HepG2 (cell line): ENCODE measurements around the gene RRBP1. TPM values are rescaled to one million over a fixed set of nuclear protein-coding genes. Genes with fewer than 3 reads are reported as not detected.

ENCODE experiments used
- AFF4 ChIP-seq: sonication (generic); formaldehyde crosslinking; IDR thresholded peaks from 2 replicates; pipeline ENCODE4 v1.4.0; 2020; ENCODE audit warnings: missing genetic modification reagents
- GFI1 ChIP-seq: sonication (generic); formaldehyde crosslinking; IDR thresholded peaks from 2 replicates; pipeline ENCODE4 v1.5.0; 2020; ENCODE audit warnings: missing genetic modification reagents, mild to moderate bottlenecking, borderline replicate concordance
- GZF1 ChIP-seq: sonication (generic); formaldehyde crosslinking; IDR thresholded peaks from 2 replicates; pipeline ENCODE4 v1.5.1; 2020; ENCODE audit warnings: mild to moderate bottlenecking, missing genetic modification reagents
- KDM2A ChIP-seq: sonication (generic); formaldehyde crosslinking; IDR thresholded peaks from 2 replicates; pipeline ENCODE4 v1.4.0; 2020; ENCODE audit warnings: low read depth, missing genetic modification reagents, borderline replicate concordance
- MIXL1 ChIP-seq: IDR thresholded peaks from 2 replicates; pipeline ENCODE4 v1.6.1; 2016
- NFYB ChIP-seq: sonication (generic); formaldehyde crosslinking; IDR thresholded peaks from 2 replicates; pipeline ENCODE4 v1.4.0; 2020; ENCODE audit warnings: missing genetic modification reagents
- NFYC ChIP-seq: IDR thresholded peaks from 2 replicates; pipeline ENCODE4 v1.6.1; 2016; ENCODE audit warnings: missing genetic modification reagents, missing compliant biosample characterization
- PHB2 ChIP-seq: fragments of 450-650 bp; IDR thresholded peaks from 2 replicates; pipeline ENCODE4 v1.6.1; 2018; ENCODE audit not compliant: partially characterized antibody
- RELA ChIP-seq: sonication (generic); formaldehyde crosslinking; IDR thresholded peaks from 2 replicates; pipeline ENCODE4 v1.4.0; 2020; ENCODE audit warnings: missing genetic modification reagents
- SOX5 ChIP-seq: IDR thresholded peaks from 2 replicates; pipeline ENCODE4 v1.6.1; 2016; ENCODE audit warnings: borderline replicate concordance
- SOX6 ChIP-seq, 2 experiments: fragments of 450-650 bp in 1 of 2; sonication (generic) in 1 of 2; formaldehyde crosslinking in 1 of 2; IDR thresholded peaks; 2 replicates each; pipeline versions ENCODE4 v1.4.0 to v1.6.1; 2017 to 2020; ENCODE audit warnings: antibody characterized with exemption in 1 of 2, mild to moderate bottlenecking in 1 of 2, missing genetic modification reagents in 1 of 2
- TBX3 ChIP-seq: fragments of 450-650 bp; IDR thresholded peaks from 2 replicates; pipeline ENCODE4 v1.6.1; 2017; ENCODE audit warnings: antibody characterized with exemption, mild to moderate bottlenecking, inconsistent platforms, borderline replicate concordance
- ZC3H13 ChIP-seq: sonication (generic); formaldehyde crosslinking; IDR thresholded peaks from 2 replicates; pipeline ENCODE4 v1.8.1; 2023; ENCODE audit warnings: mild to moderate bottlenecking, missing genetic modification reagents, moderate library complexity
- ZKSCAN8 ChIP-seq: IDR thresholded peaks from 2 replicates; pipeline ENCODE4 v1.6.1; 2016; ENCODE audit warnings: borderline replicate concordance, missing genetic modification reagents, missing compliant biosample characterization
- ZMAT3 ChIP-seq: sonication (generic); formaldehyde crosslinking; conservative IDR thresholded peaks from 2 replicates; pipeline ENCODE4 v1.7.0; 2021; ENCODE audit warnings: missing genetic modification reagents
- ZNF678 ChIP-seq: sonication (generic); formaldehyde crosslinking; IDR thresholded peaks from 2 replicates; pipeline ENCODE4 v1.4.0; 2020; ENCODE audit warnings: mild to moderate bottlenecking, missing genetic modification reagents
- ZNF800 ChIP-seq: sonication (generic); formaldehyde crosslinking; IDR thresholded peaks from 2 replicates; pipeline ENCODE4 v1.4.0; 2020; ENCODE audit warnings: missing genetic modification reagents
- ZSCAN30 ChIP-seq: sonication (generic); formaldehyde crosslinking; IDR thresholded peaks from 2 replicates; pipeline ENCODE4 v1.5.0; 2020; ENCODE audit warnings: mild to moderate bottlenecking, missing genetic modification reagents
- polyA plus RNA-seq, 8 experiments: library from polyadenylated mRNA; depleted of rRNA in 3 of 8; stranded (reverse) in 7 of 8; unstranded in 1 of 8; fragments of >200 nt; fragmentation: Illumina TruSeq in 4 of 8; extraction: Trizol in 4 of 8; gene quantifications; 2 replicates each; pipeline versions ENCODE4 v1.2.1 to v1.2.3, GENCODE V29; 2011 to 2016; ENCODE audit warnings: low read depth in 4 of 8, missing spikeins in 1 of 8, mixed read lengths in 1 of 8; ENCODE audit not compliant: insufficient read depth in 1 of 8
- total RNA-seq, 5 experiments: library from RNA; depleted of rRNA; stranded (reverse); fragments of >200 nt; fragmentation: Illumina TruSeq; extraction: Trizol; gene quantifications; 2 replicates each; pipeline ENCODE4 v1.2.3, GENCODE V29; 2016; ENCODE audit warnings: low read depth in 1 of 5
- TF ChIP-seq, protein P1 (sequence below): sonication (generic); formaldehyde crosslinking; IDR thresholded peaks from 2 replicates; pipeline ENCODE4 v1.5.1; 2020; ENCODE audit warnings: missing genetic modification reagents, mild to moderate bottlenecking, borderline replicate concordance
- TF ChIP-seq, protein P2 (sequence below): sonication (generic); formaldehyde crosslinking; conservative IDR thresholded peaks from 2 replicates; pipeline ENCODE4 v1.4.0; 2020; ENCODE audit warnings: missing genetic modification reagents

The RRBP1 gene
- total and polyA plus RNA-seq, 2 of the 13 experiments (the other 11 are each of a cell fraction or from before 2014, with no cell fraction given): 150 to 222 TPM

DNA sequence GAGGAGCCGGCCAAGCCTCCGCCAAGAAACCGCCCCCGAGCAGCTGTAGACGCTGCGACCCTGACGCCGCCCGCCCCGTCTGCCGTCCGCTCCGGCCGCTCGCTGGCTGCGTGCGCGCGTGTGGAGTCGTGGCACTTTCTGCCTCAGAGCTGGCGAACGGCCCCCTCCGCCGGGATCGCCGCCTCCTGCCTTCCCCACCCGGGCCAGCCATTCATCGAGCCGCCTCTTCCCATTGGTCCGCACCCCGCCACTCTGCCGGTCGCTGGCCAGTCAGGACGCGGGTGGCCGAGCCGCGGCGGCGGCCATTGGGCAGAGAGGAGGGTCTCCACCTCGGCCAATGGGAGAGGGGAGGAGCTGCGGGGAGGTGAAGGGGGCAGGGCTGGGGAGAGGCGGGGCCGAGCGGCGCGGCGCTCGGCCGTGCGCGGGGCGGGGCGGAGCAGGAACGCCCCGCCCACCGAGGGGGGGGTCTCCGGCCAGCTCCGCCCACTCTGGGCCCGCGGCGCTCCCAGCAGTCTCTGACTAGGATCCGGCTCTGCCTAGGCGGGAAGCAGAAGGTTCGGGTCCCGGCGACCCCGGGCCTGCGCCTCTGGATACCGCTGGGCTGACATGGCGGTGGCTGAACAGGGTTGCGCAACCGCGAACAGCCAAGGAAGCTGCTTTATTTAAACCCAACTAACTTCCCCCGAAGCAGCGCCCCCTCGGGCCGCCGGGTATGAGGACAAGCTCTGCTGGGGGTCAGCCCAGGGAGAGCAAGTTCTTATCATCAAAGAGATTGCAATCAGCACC is at the start of gene RRBP1 (continued):
- peak; percentile 59 for TF ChIP-seq MIXL1 (CRISPR knock-in tag)
- peak; percentile 94 for TF ChIP-seq NFYB (CRISPR knock-in tag)
- TF ChIP-seq, protein P1, sequence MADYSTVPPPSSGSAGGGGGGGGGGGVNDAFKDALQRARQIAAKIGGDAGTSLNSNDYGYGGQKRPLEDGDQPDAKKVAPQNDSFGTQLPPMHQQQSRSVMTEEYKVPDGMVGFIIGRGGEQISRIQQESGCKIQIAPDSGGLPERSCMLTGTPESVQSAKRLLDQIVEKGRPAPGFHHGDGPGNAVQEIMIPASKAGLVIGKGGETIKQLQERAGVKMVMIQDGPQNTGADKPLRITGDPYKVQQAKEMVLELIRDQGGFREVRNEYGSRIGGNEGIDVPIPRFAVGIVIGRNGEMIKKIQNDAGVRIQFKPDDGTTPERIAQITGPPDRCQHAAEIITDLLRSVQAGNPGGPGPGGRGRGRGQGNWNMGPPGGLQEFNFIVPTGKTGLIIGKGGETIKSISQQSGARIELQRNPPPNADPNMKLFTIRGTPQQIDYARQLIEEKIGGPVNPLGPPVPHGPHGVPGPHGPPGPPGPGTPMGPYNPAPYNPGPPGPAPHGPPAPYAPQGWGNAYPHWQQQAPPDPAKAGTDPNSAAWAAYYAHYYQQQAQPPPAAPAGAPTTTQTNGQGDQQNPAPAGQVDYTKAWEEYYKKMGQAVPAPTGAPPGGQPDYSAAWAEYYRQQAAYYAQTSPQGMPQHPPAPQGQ (CRISPR knock-in tag): no peak
- peak; percentile 23; the same call in 1 of the 2 replicates for TF ChIP-seq ZKSCAN8
- 0 out of 2 replicates have a peak, but pooled peaks have one; percentile 60 for TF ChIP-seq GFI1 (CRISPR knock-in tag)
- TF ChIP-seq TBX3: peak; percentile 71
- no peak for TF ChIP-seq PHB2
- TF ChIP-seq, protein P2, sequence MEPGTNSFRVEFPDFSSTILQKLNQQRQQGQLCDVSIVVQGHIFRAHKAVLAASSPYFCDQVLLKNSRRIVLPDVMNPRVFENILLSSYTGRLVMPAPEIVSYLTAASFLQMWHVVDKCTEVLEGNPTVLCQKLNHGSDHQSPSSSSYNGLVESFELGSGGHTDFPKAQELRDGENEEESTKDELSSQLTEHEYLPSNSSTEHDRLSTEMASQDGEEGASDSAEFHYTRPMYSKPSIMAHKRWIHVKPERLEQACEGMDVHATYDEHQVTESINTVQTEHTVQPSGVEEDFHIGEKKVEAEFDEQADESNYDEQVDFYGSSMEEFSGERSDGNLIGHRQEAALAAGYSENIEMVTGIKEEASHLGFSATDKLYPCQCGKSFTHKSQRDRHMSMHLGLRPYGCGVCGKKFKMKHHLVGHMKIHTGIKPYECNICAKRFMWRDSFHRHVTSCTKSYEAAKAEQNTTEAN (CRISPR knock-in tag): peak; percentile 79; the same call in 1 of the 2 replicates
- TF ChIP-seq SOX6 (IDR thresholded peaks at IDR 0.05): no peak
- TF ChIP-seq SOX6 (CRISPR knock-in tag; IDR thresholded peaks at IDR 0.05): peak; percentile 90
- no peak; the same call in 1 of the 2 replicates for TF ChIP-seq AFF4 (CRISPR knock-in tag)
- 0 out of 2 replicates have a peak, but pooled peaks have one; percentile 72 for TF ChIP-seq RELA (CRISPR knock-in tag)
- peak; percentile 63 for TF ChIP-seq SOX5 (CRISPR knock-in tag)
- peak; percentile 99 for TF ChIP-seq ZMAT3
- TF ChIP-seq ZNF678 (CRISPR knock-in tag): peak; percentile 81; the same call in 1 of the 2 replicates
- no peak for TF ChIP-seq GZF1 (CRISPR knock-in tag)
- TF ChIP-seq ZSCAN30: no peak
- TF ChIP-seq KDM2A: peak; percentile 94
- no peak; the same call in 1 of the 2 replicates for TF ChIP-seq ZC3H13
- TF ChIP-seq ZNF800 (CRISPR knock-in tag): 0 out of 2 replicates have a peak, but pooled peaks have one; percentile 60
- peak; percentile 96 for TF ChIP-seq NFYC (CRISPR knock-in tag)
